PC-3 (cell line): ENCODE measurements around the gene B4GALNT3. TPM values are rescaled to one million over a fixed set of nuclear protein-coding genes. Genes with fewer than 3 reads are reported as not detected.

ENCODE experiments used
- ATAC-seq: fragments of 200-7000 bp; cut with Tn5 transposase; 2 replicates; pipeline ENCODE4 v1.9.1; 2020; ENCODE audit warnings: mild to moderate bottlenecking, moderate library complexity
- BruUV-seq: library from RNA; stranded (reverse); fragments of 400-500 nt; replicated peaks from 2 replicates; lab custom pipeline; 2021; lab: Mats Ljungman, UMichigan
- CTCF ChIA-PET: fragments of 300-600 bp; sonication (Branson Sonifier 250); formaldehyde crosslinking; loops from one replicate; lab custom pipeline; 2022; ENCODE audit warnings: antibody characterized with exemption; lab: Charles Lee
- POLR2A ChIA-PET: fragments of 300-600 bp; sonication (Branson Sonifier 250); formaldehyde crosslinking; loops from one replicate; lab custom pipeline; 2022; ENCODE audit warnings: antibody characterized with exemption; ENCODE audit not compliant: unreplicated experiment; lab: Charles Lee
- DNase-seq: peaks from one replicate; pipeline ENCODE4 v3.0.0-alpha.2; 2015
- H2AFZ ChIP-seq: fragments of 300-600 bp; sonication (generic); 2 replicates; pipeline ENCODE4 v1.6.0; 2016; ENCODE audit warnings: antibody characterized with exemption, low read length
- H3F3A ChIP-seq: fragments of 300-600 bp; sonication (generic); one replicate; pipeline ENCODE4 v1.6.0; 2017; ENCODE audit warnings: antibody characterized with exemption, low read length, control low read depth, mild to moderate bottlenecking; ENCODE audit not compliant: unreplicated experiment
- H3K27ac ChIP-seq: fragments of 300-600 bp; sonication (generic); 2 replicates; pipeline ENCODE4 v1.5.1; 2016; ENCODE audit warnings: mild to moderate bottlenecking, low read length
- H3K27me3 ChIP-seq: fragments of 300-600 bp; sonication (generic); 2 replicates; pipeline ENCODE4 v1.6.1; 2016; ENCODE audit warnings: low read length, mixed read lengths
- H3K36me3 ChIP-seq: fragments of 300-600 bp; sonication (generic); 2 replicates; pipeline ENCODE4 v1.6.1; 2016; ENCODE audit warnings: low read depth, mixed run types, low read length, mixed read lengths
- H3K4me1 ChIP-seq: fragments of 300-600 bp; sonication (generic); 2 replicates; pipeline ENCODE4 v1.5.1; 2016; ENCODE audit warnings: low read length; ENCODE audit not compliant: insufficient read depth
- H3K4me2 ChIP-seq: fragments of 300-600 bp; sonication (generic); 2 replicates; pipeline ENCODE4 v1.6.0; 2016; ENCODE audit warnings: low read length
- H3K4me3 ChIP-seq: fragments of 300-600 bp; sonication (generic); 2 replicates; pipeline ENCODE4 v1.5.1; 2016; ENCODE audit warnings: mild to moderate bottlenecking, low read length, mixed read lengths
- H3K79me2 ChIP-seq: fragments of 300-600 bp; sonication (generic); 2 replicates; pipeline ENCODE4 v1.6.1; 2017; ENCODE audit warnings: low read length, mixed read lengths
- H3K9ac ChIP-seq: fragments of 300-600 bp; sonication (generic); 2 replicates; pipeline ENCODE4 v1.6.0; 2016; ENCODE audit warnings: mild to moderate bottlenecking, low read length
- H3K9me2 ChIP-seq: fragments of 300-600 bp; sonication (generic); replicated peaks from 2 replicates; pipeline ENCODE4 v1.6.1; 2016; ENCODE audit warnings: mixed run types, low read length, mixed read lengths
- H3K9me3 ChIP-seq: fragments of 300-600 bp; sonication (generic); 2 replicates; pipeline ENCODE4 v1.6.1; 2016; ENCODE audit warnings: low read length, mixed read lengths
- H4K20me1 ChIP-seq: fragments of 300-600 bp; sonication (generic); 2 replicates; pipeline ENCODE4 v1.6.1; 2016; ENCODE audit warnings: low read length, mixed read lengths
- CTCF ChIP-seq: fragments of 300-600 bp; sonication (generic); conservative IDR thresholded peaks from 2 replicates; pipeline ENCODE4 v1.5.1; 2017; ENCODE audit warnings: antibody characterized with exemption, low read depth, mild to moderate bottlenecking, low read length
- EZH2 ChIP-seq: fragments of 300-600 bp; sonication (generic); IDR thresholded peaks from one replicate; pipeline ENCODE4 v1.6.1; 2017; ENCODE audit warnings: antibody characterized with exemption, mild to moderate bottlenecking, low read length; ENCODE audit not compliant: unreplicated experiment
- EZH2phosphoT487 ChIP-seq: fragments of 300-600 bp; sonication (generic); IDR thresholded peaks from 2 replicates; pipeline ENCODE4 v1.6.1; 2018; ENCODE audit warnings: mild to moderate bottlenecking, antibody characterized with exemption, low read length, borderline replicate concordance
- intact Hi-C: fragments of 100-400 bp; cut with micrococcal nuclease; formaldehyde crosslinking; loops from 2 replicates; pipeline ENCODE4 v1.9.0; 2023
- total RNA-seq: library from RNA; depleted of rRNA; stranded (reverse); fragments of >200 nt; gene quantifications from 2 replicates; pipeline ENCODE4 v1.2.3, GENCODE V29; 2014

Gene B4GALNT3
- total RNA-seq, 1 experiment from 2014 or later = 3.7 TPM

- Histone ChIP-seq H2AFZ (no peak overlapping the region), H3F3A (no peaks in the 10 kb centered on the region), H3K79me2 (no peaks in the 10 kb centered on the region), H3K9me2 (no peaks in the 10 kb centered on the region), H3K4me2 (peak overlapping the region; percentile 6; the same call in 1 of the 2 replicates), H3K9ac (no peak overlapping the region), H3K9me3 (no peaks in the 10 kb centered on the region), H3K27me3 (no peaks in the 10 kb centered on the region), H4K20me1 (no peaks in the 10 kb centered on the region), H3K4me3 (no peak overlapping the region), H3K4me1 (peaks cover 6% of the 10 kb centered on the region), H3K27ac (no peak overlapping the region), H3K36me3 (no peaks in the 10 kb centered on the region)
- ChIA-PET POLR2A (no interaction called here), CTCF (no interaction called here)
- DNase-seq (peak; percentile 29), ATAC-seq (peak; percentile 38)
- TF ChIP-seq CTCF (no peak), EZH2 (no peak)
- no TSS peak for BruUV-seq
- intact Hi-C loops = no loop called here
Observed at GRCh38 chr12:468671-469389, 9.1 kb downstream of the B4GALNT3 start.

GRCh38 chr12:470133-470532 is 10.4 kb downstream of the B4GALNT3 start:
- peaks cover 6% of the 10 kb centered on the region for H3K4me1 ChIP-seq
- no peaks in the 10 kb centered on the region for H3K9me2 ChIP-seq
- H3K27ac ChIP-seq = no peak overlapping the region
- H3K9ac ChIP-seq = no peak overlapping the region
- BruUV-seq = no TSS peak
- ATAC-seq (no peak), DNase-seq (no peak)
- POLR2A ChIA-PET = no interaction called here
- no peak overlapping the region for H3K4me2 ChIP-seq
- no peaks in the 10 kb centered on the region for H3K9me3 ChIP-seq
- H3F3A ChIP-seq = no peaks in the 10 kb centered on the region
- H3K79me2 ChIP-seq = no peaks in the 10 kb centered on the region
- H4K20me1 ChIP-seq = no peaks in the 10 kb centered on the region
- intact Hi-C loops = no loop called here
- CTCF ChIA-PET = no interaction called here
- TF ChIP-seq EZH2phosphoT487 (no peak), EZH2 (no peak), CTCF (no peak)
- no peak overlapping the region for H2AFZ ChIP-seq
- H3K36me3 ChIP-seq = no peaks in the 10 kb centered on the region
- no peaks in the 10 kb centered on the region for H3K27me3 ChIP-seq
- H3K4me3 ChIP-seq = no peak overlapping the region

- Histone ChIP-seq H3K4me1 (peaks cover 6% of the 10 kb centered on the region), H3K27ac (no peak overlapping the region), H3F3A (no peaks in the 10 kb centered on the region), H4K20me1 (no peaks in the 10 kb centered on the region), H3K9me3 (no peaks in the 10 kb centered on the region), H2AFZ (no peak overlapping the region), H3K4me3 (no peak overlapping the region), H3K9me2 (no peaks in the 10 kb centered on the region), H3K9ac (no peak overlapping the region), H3K36me3 (no peaks in the 10 kb centered on the region), H3K27me3 (no peaks in the 10 kb centered on the region), H3K79me2 (no peaks in the 10 kb centered on the region), H3K4me2 (no peak overlapping the region)
- CTCF ChIA-PET = no interaction called here
- intact Hi-C loops = no loop called here
- POLR2A ChIA-PET = no interaction called here
- no peak for ATAC-seq
- BruUV-seq = no TSS peak
- no peak for DNase-seq
- TF ChIP-seq EZH2 (no peak), EZH2phosphoT487 (no peak), CTCF (no peak)
Observed at GRCh38 chr12:473198-473597, 13.5 kb downstream of the B4GALNT3 start.
